ENCODE measurements around the gene SLC37A1.
A peak's percentile ranks its signal among the peaks of the same experiment; 100 is the strongest.

The SLC37A1 gene

DNA sequence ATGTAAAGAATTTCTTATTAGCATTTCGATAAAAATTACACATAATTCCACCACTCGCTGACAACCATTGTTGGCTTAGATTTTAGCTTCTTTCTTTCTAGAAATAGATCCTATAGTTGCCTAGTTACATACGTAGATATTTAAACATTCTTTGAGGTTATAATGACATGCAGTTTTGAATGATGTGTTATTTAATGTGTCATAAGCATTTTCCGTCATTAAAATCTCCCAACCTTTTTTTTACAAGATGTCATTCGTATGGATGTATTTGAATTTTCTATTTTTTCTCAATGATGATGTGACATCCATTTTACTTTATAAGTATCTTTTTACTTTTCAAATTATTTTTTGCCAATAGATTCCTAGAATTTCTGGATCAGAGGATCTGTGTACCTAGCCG lies 44.7 kb downstream of the SLC37A1 start:
- peaks cover 88% of the 10 kb centered on the region for H3K36me3 Mint-ChIP-seq (ENCODE audit: low read depth)
- no peaks in the 10 kb centered on the region for H3K4me1 Mint-ChIP-seq (ENCODE audit: low read depth)
- no peak overlapping the region for H3K27ac Mint-ChIP-seq
- DNase-seq = no peak
- no peak overlapping the region for H3K4me3 Mint-ChIP-seq
- no peaks in the 10 kb centered on the region for H3K27me3 Mint-ChIP-seq
- H3K9me3 Mint-ChIP-seq = no peaks in the 10 kb centered on the region

DNA sequence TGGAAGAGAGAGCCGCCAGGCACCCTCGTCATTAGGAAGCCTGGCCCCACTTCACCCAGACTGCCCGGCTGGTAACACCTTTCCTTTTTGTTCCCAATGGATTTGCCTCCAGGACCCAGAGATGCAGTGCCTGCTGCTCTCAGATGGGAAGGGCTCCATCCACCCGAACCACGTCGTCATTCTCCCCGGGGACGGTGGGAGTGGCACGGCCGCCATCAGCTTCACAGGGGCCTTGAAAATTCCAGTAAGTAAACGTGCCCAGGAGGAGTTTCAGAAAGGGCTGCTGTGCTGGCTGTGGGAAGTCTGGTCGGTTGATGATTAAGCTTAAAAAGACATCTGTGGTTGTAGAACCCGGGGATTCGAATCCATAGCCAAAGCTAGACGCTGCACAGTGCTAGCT lies 45.2 kb downstream of the SLC37A1 start:
- no peaks in the 10 kb centered on the region for H3K4me1 Mint-ChIP-seq (ENCODE audit: low read depth)
- no peaks in the 10 kb centered on the region for H3K9me3 Mint-ChIP-seq
- no peaks in the 10 kb centered on the region for H3K27me3 Mint-ChIP-seq
- DNase-seq = no peak
- peak overlapping the region; percentile 14 for H3K27ac Mint-ChIP-seq
- H3K4me3 Mint-ChIP-seq = no peak overlapping the region
- peaks cover 89% of the 10 kb centered on the region for H3K36me3 Mint-ChIP-seq (ENCODE audit: low read depth)

DNA sequence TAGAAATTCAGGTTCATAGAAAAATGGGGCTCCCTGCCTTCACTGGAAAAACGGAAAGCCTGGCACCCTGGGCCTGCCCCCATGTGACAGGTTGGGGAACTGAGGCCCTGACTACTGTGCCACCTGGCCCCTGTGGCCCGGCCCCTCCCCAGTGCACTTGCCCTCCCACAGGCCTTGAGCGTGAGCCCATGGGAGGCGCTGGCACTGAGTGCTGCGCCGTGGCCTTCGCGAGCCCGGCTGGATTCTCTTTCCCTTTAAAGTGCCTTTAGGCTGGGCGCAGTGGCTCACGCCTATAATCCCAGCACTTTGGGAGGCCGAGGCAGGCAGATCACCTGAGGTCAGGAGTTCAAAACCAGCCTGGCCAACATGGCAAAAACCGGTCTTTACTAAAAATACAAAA lies 45.7 kb downstream of the SLC37A1 start:
- Mint-ChIP-seq H3K27me3 (no peaks in the 10 kb centered on the region), H3K36me3 (ENCODE audit: low read depth) (peaks cover 89% of the 10 kb centered on the region), H3K4me1 (ENCODE audit: low read depth) (no peaks in the 10 kb centered on the region), H3K9me3 (no peaks in the 10 kb centered on the region), H3K27ac (peak overlapping the region; percentile 14), H3K4me3 (no peak overlapping the region)
- DNase-seq = no peak

DNA sequence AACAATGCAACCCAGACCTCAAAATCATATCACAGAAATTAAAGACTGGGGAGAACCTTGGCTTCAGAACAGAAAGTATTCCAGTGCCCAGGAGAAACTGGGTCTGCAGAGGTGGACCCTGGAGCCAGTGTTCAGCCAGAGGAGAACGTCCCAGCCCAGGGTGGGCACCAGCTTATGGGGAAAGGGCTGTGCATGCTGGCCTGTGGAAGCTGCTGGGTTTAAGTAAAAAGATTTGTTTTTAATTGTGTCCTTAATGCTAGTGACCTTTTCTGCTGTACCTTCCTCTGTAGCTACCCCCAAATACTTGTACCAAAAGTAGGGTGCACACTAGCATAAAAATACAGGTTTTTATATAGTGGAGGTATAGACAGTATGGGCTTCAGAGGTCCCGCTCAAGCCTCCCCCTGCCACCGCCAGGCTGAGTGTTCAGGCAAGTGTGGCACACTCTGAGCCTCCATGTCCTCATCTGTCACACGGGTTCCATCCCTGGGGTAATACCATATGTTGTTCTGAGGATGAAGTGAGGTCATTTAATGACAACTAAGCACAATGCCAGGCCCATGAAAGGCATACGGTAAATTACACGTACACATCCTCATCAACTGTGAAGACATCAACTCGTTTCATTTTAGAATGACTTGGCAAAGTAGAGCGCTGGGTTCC lies 47.0 kb downstream of the SLC37A1 start:
- no peaks in the 10 kb centered on the region for H3K9me3 Mint-ChIP-seq
- H3K4me3 Mint-ChIP-seq = no peak overlapping the region
- H3K27ac Mint-ChIP-seq = no peak overlapping the region
- no peaks in the 10 kb centered on the region for H3K4me1 Mint-ChIP-seq (ENCODE audit: low read depth)
- DNase-seq = peak; percentile 14
- no peaks in the 10 kb centered on the region for H3K27me3 Mint-ChIP-seq
- H3K36me3 Mint-ChIP-seq (ENCODE audit: low read depth) = peaks cover 89% of the 10 kb centered on the region

DNA sequence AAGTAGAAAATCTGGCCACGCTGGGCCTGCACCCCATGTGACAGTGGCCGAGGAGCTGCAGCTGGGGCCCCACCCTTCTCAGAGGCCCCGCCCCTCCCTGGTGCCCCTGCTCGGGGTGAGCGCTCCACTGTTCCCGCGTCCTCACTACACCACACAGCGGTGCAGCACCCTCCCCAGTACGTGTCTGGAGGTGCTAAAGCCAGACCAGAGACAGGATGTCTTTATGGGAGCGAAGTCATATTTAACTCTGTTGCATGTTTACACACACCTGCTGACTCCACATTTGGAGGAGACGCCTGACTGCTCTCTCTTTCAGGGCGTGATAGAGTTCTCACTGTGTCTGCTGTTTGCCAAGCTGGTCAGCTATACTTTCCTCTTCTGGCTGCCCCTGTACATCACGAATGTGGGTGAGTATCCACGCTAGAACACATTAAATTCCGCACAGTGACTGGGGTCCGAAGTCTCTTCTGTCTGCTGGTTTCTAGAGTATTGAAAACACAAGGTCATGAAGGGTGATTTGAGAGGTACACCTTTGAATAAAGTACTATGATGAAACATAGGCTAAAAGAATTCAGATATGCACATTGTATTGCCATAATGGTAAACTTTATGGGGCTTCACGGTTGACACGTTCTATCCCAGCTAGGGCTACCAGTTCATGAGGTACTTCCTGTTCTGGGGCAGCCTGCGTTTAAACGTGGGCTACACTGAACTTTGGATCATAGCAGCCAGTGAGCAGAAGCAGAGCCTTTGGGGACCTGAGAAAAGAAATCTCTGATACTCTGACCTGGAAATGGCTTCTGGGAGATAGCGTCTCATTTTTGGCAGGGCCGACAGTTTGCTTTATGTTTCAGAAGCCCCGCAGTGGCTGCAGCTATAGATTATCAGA lies 48.4 kb downstream of the SLC37A1 start:
- H3K36me3 Mint-ChIP-seq (ENCODE audit: low read depth) = peaks cover 91% of the 10 kb centered on the region
- H3K9me3 Mint-ChIP-seq = no peaks in the 10 kb centered on the region

DNA sequence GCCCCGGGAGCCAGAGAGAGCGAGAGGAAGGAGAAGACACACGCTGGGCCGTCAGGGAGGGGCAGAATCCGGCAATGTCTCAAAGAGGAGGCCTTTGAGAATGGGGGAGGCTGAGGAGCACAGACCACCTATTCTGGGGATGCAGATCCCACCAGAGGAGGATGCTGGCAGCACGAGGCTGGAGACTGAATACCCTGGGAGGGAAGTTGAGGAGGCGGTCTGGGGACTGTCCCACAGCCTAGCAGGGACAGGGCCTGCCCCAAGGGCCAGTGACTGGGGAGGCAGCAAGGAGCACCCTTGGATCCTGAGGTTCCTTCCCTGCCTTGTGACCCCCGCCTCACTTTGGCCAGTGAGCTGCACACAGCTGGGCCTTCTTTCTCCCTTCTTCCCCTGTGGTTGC lies 49.2 kb downstream of the SLC37A1 start:
- H3K36me3 Mint-ChIP-seq (ENCODE audit: low read depth) = peaks cover 91% of the 10 kb centered on the region
- no peaks in the 10 kb centered on the region for H3K27me3 Mint-ChIP-seq
- H3K4me3 Mint-ChIP-seq = no peak overlapping the region
- no peaks in the 10 kb centered on the region for H3K4me1 Mint-ChIP-seq (ENCODE audit: low read depth)
- peak; percentile 5 for DNase-seq
- no peaks in the 10 kb centered on the region for H3K9me3 Mint-ChIP-seq
- peak overlapping the region; percentile 33 for H3K27ac Mint-ChIP-seq

More for the DNA sequence above, 48.4 kb downstream of the SLC37A1 start:
- Mint-ChIP-seq H3K4me1 (ENCODE audit: low read depth) (no peaks in the 10 kb centered on the region), H3K27me3 (no peaks in the 10 kb centered on the region), H3K27ac (no peak overlapping the region), H3K4me3 (no peak overlapping the region)
- DNase-seq = no peak

DNA sequence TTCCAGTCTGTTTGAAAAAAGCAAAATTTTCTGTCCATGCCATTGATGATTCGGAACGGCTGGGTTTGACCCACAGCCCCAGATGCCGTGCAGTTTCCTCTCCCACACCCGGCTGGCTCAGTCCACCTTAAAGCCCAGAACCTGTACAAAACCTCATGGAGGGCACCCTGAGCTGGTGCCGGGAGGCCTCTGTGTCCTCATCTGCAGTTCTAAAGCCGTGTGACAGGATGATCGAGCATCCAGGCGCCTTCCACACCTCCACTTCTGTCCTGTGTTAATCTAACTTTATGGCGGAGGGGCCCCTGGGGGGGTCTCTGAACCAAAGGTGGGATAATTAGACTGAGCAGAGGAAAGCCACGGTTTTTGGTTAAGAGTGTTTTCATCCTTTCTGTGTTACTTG lies 49.6 kb downstream of the SLC37A1 start:
- Mint-ChIP-seq H3K27me3 (no peaks in the 10 kb centered on the region), H3K4me1 (ENCODE audit: low read depth) (no peaks in the 10 kb centered on the region), H3K9me3 (no peaks in the 10 kb centered on the region), H3K36me3 (ENCODE audit: low read depth) (peaks cover 91% of the 10 kb centered on the region), H3K27ac (peak overlapping the region; percentile 33), H3K4me3 (no peak overlapping the region)
- peak; percentile 16 for DNase-seq

DNA sequence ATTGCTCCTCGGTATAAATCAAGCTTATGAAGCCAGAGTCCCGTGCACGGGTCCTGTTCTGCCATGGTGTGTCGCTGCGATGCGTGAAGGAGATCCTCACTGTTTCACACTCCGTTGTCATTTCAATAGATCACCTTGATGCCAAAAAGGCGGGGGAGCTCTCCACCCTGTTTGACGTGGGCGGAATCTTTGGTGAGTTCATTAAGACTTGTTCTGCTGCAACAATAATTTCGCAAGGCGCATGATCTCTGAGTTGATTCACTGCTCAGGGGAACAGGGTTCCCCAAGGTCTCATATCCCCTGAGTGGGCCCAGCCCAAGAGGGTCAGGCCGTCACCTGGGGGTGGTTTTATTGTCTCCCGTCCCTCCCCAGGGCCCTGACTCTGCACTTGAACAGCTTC lies 50.0 kb downstream of the SLC37A1 start:
- no peak overlapping the region for H3K27ac Mint-ChIP-seq
- peaks cover 91% of the 10 kb centered on the region for H3K36me3 Mint-ChIP-seq (ENCODE audit: low read depth)
- no peaks in the 10 kb centered on the region for H3K4me1 Mint-ChIP-seq (ENCODE audit: low read depth)
- no peaks in the 10 kb centered on the region for H3K9me3 Mint-ChIP-seq
- no peak for DNase-seq
- no peaks in the 10 kb centered on the region for H3K27me3 Mint-ChIP-seq
- no peak overlapping the region for H3K4me3 Mint-ChIP-seq

DNA sequence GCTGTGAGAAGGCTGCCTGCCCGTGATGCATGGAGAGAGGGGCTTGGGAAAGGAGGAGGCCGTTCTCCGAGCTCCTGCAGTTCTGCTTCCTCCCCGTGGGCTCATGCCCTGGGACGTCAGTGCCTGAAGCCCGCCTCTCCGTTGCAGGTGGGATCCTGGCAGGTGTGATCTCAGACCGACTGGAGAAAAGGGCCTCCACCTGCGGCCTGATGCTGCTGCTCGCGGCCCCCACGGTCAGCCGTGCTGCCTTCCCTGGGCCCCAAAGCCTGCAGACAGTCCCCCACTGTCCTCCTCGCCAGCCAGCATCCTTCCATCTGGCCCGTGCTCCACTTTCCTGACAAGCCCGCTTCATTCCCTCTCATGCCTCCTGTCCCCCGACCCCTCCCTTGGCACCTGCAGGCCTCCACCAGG lies 50.9 kb downstream of the SLC37A1 start:
- no peaks in the 10 kb centered on the region for H3K4me1 Mint-ChIP-seq (ENCODE audit: low read depth)
- H3K27me3 Mint-ChIP-seq = no peaks in the 10 kb centered on the region
- DNase-seq = peak; percentile 19
- H3K27ac Mint-ChIP-seq = no peak overlapping the region
- H3K36me3 Mint-ChIP-seq (ENCODE audit: low read depth) = peaks cover 90% of the 10 kb centered on the region
- H3K4me3 Mint-ChIP-seq = no peak overlapping the region
- no peaks in the 10 kb centered on the region for H3K9me3 Mint-ChIP-seq

DNA sequence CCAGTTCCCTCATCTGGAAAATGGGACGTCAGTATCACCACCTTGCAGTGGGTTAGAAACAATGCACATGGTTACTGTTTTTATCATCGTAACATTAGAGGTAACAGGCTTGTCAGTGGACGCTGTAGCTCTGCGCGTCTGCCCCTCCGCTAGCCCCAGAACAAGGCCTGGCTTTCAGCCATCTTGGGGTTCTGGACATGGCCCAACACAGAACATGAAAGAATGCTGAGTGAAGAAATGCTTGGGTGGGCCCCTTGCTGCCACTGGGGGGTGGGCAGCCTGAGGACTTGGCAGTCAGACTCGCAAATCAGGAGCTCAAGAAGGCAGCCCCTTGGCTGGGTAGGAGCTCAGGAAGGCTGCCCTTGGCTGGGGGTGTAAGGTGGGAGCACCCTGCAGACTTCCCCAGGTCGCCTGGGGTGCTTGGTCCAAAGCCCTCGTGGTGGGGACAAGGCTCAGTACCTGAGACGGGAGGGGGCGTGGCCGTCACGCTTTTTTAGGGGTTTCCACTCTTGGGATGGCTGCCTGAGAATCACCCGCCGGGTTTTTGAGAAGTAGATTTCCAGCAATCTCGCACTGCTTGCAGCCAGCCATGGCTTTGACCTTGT lies 51.7 kb downstream of the SLC37A1 start:
- no peaks in the 10 kb centered on the region for H3K27me3 Mint-ChIP-seq
- peaks cover 89% of the 10 kb centered on the region for H3K36me3 Mint-ChIP-seq (ENCODE audit: low read depth)
- no peaks in the 10 kb centered on the region for H3K4me1 Mint-ChIP-seq (ENCODE audit: low read depth)
- peak; percentile 27 for DNase-seq
- H3K27ac Mint-ChIP-seq = no peak overlapping the region
- no peaks in the 10 kb centered on the region for H3K9me3 Mint-ChIP-seq
- no peak overlapping the region for H3K4me3 Mint-ChIP-seq

DNA sequence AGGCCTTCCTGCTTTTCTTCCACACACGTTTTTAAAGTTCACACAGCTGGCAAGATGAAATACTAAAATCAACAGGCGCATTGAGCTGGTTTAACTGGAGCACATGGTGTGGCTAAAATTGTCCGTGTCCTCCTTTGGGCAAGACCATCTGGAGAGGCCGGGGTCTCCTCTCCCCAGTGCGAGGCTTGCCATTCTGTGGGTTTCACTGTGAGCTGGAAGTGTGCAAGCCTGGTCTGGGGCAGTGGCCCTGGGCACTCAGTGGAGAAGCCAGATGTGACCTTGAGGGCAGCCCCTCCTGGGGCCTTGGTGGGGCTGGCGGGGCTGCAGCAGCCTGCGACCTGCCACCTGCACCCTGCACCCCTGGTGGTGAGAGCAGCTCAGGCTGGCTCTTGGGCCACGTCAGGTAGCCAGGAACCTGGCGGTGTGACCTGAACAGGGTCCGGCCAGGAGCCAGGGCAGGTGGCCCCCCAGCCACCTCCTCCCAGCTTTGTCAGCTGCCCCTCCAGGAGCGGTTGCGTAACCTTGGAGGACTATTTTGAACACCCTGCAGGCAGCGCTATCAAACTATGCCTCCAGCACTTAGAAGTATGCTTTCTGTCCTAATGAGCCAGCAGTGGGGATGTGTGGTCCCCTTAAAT lies 52.4 kb downstream of the SLC37A1 start:
- H3K27me3 Mint-ChIP-seq = no peaks in the 10 kb centered on the region
- H3K36me3 Mint-ChIP-seq (ENCODE audit: low read depth) = peaks cover 88% of the 10 kb centered on the region
- H3K9me3 Mint-ChIP-seq = no peaks in the 10 kb centered on the region
- H3K4me1 Mint-ChIP-seq (ENCODE audit: low read depth) = no peaks in the 10 kb centered on the region
- peak; percentile 20 for DNase-seq
- H3K27ac Mint-ChIP-seq = no peak overlapping the region
- no peak overlapping the region for H3K4me3 Mint-ChIP-seq

DNA sequence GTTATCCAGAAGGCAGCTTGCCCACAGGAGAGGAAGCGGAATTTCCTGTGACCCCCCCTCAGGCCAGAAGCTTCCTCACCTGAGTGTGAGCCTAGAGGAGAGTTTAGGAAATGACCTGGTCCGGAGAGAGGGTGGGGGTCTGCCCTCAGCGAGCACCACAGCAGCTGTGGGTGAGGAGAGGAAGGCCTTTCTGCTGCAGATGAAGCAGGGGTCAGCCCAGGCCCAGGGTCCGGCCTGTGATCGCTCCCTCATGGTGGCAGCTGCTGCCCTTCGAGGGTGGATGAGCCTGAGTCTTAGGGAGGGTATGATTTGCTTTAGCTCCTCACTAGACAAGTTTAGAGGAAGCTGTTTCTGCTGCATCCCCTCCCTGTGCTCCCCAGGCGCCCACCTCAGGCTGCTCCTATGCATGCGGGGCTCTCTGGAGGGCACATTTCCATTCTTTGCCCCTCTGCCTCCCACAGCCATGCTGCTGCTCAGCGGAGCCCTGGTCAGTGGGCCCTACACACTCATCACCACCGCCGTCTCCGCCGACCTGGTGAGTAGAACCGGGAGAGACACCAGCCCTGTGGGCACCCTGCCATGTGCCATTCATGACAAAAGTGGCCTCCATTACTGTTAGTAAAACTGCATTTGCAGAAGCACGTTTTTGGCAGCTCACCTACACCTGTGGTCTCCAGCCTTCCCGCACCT lies 53.0 kb downstream of the SLC37A1 start:
- peak; percentile 16 for DNase-seq
- H3K27me3 Mint-ChIP-seq = no peaks in the 10 kb centered on the region
- H3K36me3 Mint-ChIP-seq (ENCODE audit: low read depth) = peaks cover 87% of the 10 kb centered on the region
- no peak overlapping the region for H3K4me3 Mint-ChIP-seq
- H3K27ac Mint-ChIP-seq = no peak overlapping the region
- no peaks in the 10 kb centered on the region for H3K4me1 Mint-ChIP-seq (ENCODE audit: low read depth)
- no peaks in the 10 kb centered on the region for H3K9me3 Mint-ChIP-seq

DNA sequence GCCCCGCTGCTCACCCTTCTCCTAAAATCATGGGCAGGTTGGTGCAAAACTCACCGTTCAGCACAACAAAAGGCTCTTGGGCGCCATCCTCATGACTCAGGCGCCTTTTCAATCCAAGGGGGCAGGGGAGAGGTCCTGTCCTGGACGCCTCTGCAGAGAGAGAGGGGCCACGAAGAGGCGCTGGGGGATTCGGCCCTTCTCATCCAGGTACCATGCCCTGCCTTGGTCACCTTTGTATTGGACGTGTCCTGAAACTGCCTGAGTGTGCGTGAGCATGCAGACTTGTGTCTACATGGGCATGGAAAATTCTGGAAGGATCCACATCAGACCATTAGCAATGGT lies 53.5 kb downstream of the SLC37A1 start:
- DNase-seq = peak; percentile 14
- no peak overlapping the region for H3K27ac Mint-ChIP-seq
- no peaks in the 10 kb centered on the region for H3K9me3 Mint-ChIP-seq
- no peaks in the 10 kb centered on the region for H3K27me3 Mint-ChIP-seq
- H3K4me3 Mint-ChIP-seq = no peak overlapping the region
- H3K36me3 Mint-ChIP-seq (ENCODE audit: low read depth) = peaks cover 87% of the 10 kb centered on the region
- H3K4me1 Mint-ChIP-seq (ENCODE audit: low read depth) = no peaks in the 10 kb centered on the region

DNA sequence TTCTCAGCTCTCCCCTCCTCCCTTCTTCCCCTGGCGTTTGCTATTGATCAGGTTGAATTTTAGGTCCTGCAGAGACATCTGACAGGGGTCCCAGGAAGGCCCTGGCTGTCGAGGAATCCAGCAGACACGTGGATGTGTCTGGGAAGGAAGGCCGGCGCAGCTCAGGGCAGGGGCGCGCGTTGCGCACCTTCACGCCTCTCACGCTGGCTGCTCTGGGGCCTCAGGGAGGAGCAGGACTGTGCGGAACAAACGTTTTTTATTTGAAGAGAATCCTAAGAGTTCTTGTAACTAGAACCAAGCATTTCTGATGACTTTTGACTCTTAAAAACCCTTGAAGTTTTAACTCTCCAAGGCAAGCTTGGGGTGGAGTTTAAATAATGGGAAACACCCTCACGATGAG lies 54.2 kb downstream of the SLC37A1 start:
- H3K36me3 Mint-ChIP-seq (ENCODE audit: low read depth) = peaks cover 85% of the 10 kb centered on the region

More for the DNA sequence above, 54.2 kb downstream of the SLC37A1 start:
- no peak for DNase-seq
- no peaks in the 10 kb centered on the region for H3K4me1 Mint-ChIP-seq (ENCODE audit: low read depth)
- H3K9me3 Mint-ChIP-seq = no peaks in the 10 kb centered on the region
- H3K27ac Mint-ChIP-seq = no peak overlapping the region
- no peak overlapping the region for H3K4me3 Mint-ChIP-seq
- H3K27me3 Mint-ChIP-seq = no peaks in the 10 kb centered on the region
